OCI-LY3 (cell line): ENCODE data around the gene RINL.
A peak's percentile ranks its signal among the peaks of the same experiment; 100 is the strongest.
"Not testable (repeated sequence)": the region's sequence is repeated elsewhere in the genome, so short reads cannot be mapped to it uniquely, and the experiment has no call there.

Experiments used
- H2AFZ ChIP-seq: fragments of 200-600, 300-600 bp; shearing (Covaris generic); 2 replicates; pipeline ENCODE4 v1.6.0; 2014; ENCODE audit warnings: antibody characterized with exemption, low read depth, low read length
- H3K27ac ChIP-seq: fragments of 200-600, 300-600 bp; sonication (generic); 2 replicates; pipeline ENCODE4 v1.5.1; 2014; ENCODE audit warnings: mild to moderate bottlenecking, low read length, moderate library complexity, mixed read lengths
- H3K27me3 ChIP-seq: fragments of 200-600, 300-600 bp; sonication (generic); 2 replicates; pipeline ENCODE4 v1.6.1; 2014; ENCODE audit warnings: low read depth, low read length, mixed read lengths
- H3K36me3 ChIP-seq: fragments of 200-600, 300-600 bp; sonication (generic); replicated peaks from 2 replicates; pipeline ENCODE3; 2014; ENCODE audit warnings: low read depth, low read length, mixed read lengths
- H3K4me1 ChIP-seq: fragments of 300-600, 200-600 bp; sonication (generic); 2 replicates; pipeline ENCODE4 v1.6.1; 2014; ENCODE audit warnings: low read length, mixed read lengths
- H3K4me2 ChIP-seq: fragments of 200-600, 300-600 bp; sonication (generic); 2 replicates; pipeline ENCODE4 v1.6.1; 2014; ENCODE audit warnings: low read length, mixed read lengths
- H3K4me3 ChIP-seq: fragments of 300-600, 200-600 bp; sonication (generic); 2 replicates; pipeline ENCODE4 v1.5.1; 2014; ENCODE audit warnings: antibody characterized with exemption, mild to moderate bottlenecking, low read length, moderate library complexity
- H3K79me2 ChIP-seq: fragments of 300-600, 200-600 bp; shearing (Covaris generic); 2 replicates; pipeline ENCODE4 v1.6.1; 2014; ENCODE audit warnings: mild to moderate bottlenecking, low read length, mixed read lengths
- H3K9ac ChIP-seq: fragments of 300-600, 200-600 bp; shearing (Covaris generic); 2 replicates; pipeline ENCODE4 v1.6.0; 2014; ENCODE audit warnings: mild to moderate bottlenecking, low read length, moderate library complexity
- H3K9me3 ChIP-seq: fragments of 200-600, 300-600 bp; shearing (Covaris generic); 2 replicates; pipeline ENCODE4 v1.6.1; 2014; ENCODE audit warnings: low read length, mixed read lengths; ENCODE audit not compliant: insufficient read depth
- H4K20me1 ChIP-seq: fragments of 200-600, 300-600 bp; sonication (generic); 2 replicates; pipeline ENCODE4 v1.6.1; 2016; ENCODE audit warnings: low read length, mixed read lengths; ENCODE audit not compliant: insufficient read depth
- EZH2phosphoT487 ChIP-seq: fragments of 200-600 bp; shearing (Covaris generic); IDR thresholded peaks from 2 replicates; pipeline ENCODE4 v1.6.1; 2018; ENCODE audit warnings: antibody characterized with exemption, mixed run types, low read depth
- TF ChIP-seq, protein P1 (sequence below): fragments of 200-600, 300-600 bp; sonication (generic); IDR thresholded peaks from 2 replicates; pipeline ENCODE4 v1.5.1; 2014; ENCODE audit warnings: antibody characterized with exemption, low read length, low read depth

RINL gene

DNA sequence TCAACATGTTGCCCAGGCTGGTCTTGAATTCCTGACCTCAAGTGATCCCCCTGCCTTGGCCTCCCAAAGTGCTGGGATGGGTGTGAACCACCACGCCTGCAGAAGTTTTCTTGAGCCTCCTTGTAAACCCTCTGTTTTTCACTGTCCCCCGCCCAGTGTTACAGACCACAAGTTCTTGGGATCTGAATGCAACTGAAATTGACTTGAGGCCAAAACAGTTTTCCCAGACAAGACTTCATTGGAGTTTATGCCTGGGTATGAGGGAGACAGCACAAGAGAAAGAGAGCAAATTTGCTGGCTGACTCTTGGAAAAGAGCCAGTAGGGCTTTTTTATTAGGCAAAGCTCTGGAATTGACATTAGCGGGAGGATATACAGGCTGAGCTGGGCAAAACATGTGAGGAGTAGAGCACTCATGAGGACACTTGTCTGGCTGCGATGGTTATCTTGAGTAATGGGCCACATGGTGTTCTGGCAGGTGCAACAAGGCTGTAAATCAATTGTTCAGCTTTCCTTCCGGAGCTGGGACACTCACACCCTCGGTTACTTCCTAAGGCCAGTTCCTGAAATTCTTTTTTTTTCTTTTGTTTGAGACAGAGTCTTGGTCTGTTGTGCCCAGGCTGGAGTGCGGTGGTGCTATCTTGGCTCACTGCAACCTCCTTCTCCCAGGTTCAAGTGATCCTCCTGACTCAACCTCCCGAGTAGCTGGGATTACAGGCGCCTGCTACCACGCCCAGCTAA lies 15.6 kb downstream of the RINL start:
- peaks cover 11% of the 10 kb centered on the region; the same call in 1 of the 2 replicates for H3K9me3 ChIP-seq
- H3K9ac ChIP-seq, result no peak overlapping the region
- H3K27ac ChIP-seq, result no peak overlapping the region
- TF ChIP-seq EZH2phosphoT487, result no peak
- TF ChIP-seq, protein P1, sequence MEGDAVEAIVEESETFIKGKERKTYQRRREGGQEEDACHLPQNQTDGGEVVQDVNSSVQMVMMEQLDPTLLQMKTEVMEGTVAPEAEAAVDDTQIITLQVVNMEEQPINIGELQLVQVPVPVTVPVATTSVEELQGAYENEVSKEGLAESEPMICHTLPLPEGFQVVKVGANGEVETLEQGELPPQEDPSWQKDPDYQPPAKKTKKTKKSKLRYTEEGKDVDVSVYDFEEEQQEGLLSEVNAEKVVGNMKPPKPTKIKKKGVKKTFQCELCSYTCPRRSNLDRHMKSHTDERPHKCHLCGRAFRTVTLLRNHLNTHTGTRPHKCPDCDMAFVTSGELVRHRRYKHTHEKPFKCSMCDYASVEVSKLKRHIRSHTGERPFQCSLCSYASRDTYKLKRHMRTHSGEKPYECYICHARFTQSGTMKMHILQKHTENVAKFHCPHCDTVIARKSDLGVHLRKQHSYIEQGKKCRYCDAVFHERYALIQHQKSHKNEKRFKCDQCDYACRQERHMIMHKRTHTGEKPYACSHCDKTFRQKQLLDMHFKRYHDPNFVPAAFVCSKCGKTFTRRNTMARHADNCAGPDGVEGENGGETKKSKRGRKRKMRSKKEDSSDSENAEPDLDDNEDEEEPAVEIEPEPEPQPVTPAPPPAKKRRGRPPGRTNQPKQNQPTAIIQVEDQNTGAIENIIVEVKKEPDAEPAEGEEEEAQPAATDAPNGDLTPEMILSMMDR, result no peak
- H3K4me2 ChIP-seq, result no peak overlapping the region
- H4K20me1 ChIP-seq, result no peaks in the 10 kb centered on the region
- no peak overlapping the region for H2AFZ ChIP-seq
- no peaks in the 10 kb centered on the region for H3K79me2 ChIP-seq
- peaks cover 57% of the 10 kb centered on the region for H3K4me1 ChIP-seq
- H3K27me3 ChIP-seq, result no peaks in the 10 kb centered on the region
- peaks cover 9% of the 10 kb centered on the region for H3K36me3 ChIP-seq
- H3K4me3 ChIP-seq, result no peak overlapping the region

DNA sequence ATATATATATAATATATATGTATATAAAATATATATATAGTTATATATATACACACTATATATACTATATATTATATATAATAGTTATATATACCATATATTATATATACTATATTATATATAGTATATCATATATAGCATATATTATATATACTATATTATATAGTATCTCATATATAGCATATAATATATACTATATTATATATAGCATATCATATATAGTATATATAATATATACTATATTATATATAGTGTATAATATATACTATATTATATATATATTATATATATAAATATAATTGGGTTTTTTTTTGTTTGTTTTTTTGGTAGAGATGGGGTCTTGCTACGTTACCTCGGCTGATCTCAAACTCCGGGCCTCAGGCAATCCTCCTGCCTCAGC lies 16.7 kb downstream of the RINL start:
- no peak overlapping the region for H3K4me2 ChIP-seq
- peaks cover 9% of the 10 kb centered on the region for H3K36me3 ChIP-seq
- no peaks in the 10 kb centered on the region for H3K27me3 ChIP-seq
- TF ChIP-seq, protein P1, result no peak
- no peak for TF ChIP-seq EZH2phosphoT487
- no peak overlapping the region for H3K9ac ChIP-seq
- H4K20me1 ChIP-seq, result no peaks in the 10 kb centered on the region
- no peaks in the 10 kb centered on the region for H3K79me2 ChIP-seq
- H3K4me3 ChIP-seq, result no peak overlapping the region
- H3K4me1 ChIP-seq, result peaks cover 67% of the 10 kb centered on the region
- no peak overlapping the region for H2AFZ ChIP-seq
- peaks cover 16% of the 10 kb centered on the region; the same call in 1 of the 2 replicates for H3K9me3 ChIP-seq
- no peak overlapping the region for H3K27ac ChIP-seq

DNA sequence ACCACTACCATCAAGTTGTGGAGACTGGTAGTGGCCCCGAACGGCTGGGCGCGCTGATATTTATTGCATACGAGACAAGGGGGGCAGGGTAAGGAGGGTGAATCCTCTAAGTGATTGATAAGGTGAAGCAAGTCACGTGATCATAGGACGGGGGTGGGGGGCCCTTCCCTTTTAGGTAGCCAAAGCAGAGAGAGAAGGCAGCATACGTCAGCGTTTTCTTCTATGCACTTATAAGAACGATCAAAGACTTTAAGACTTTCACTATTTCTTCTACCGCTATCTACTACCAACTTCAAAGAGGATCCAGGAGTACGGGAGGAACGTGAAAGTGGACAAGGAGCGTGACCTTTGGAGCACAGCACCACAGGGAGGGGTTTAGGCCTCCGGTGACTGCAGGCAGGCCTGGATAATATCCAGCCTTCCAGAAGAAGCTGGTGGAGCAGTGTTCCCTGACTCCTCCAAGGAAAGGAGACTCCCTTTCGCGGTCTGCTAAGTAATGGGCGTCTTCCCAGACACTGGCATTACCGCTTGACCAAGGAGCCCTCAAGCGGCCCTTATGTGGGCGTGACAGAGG lies 18.4 kb downstream of the RINL start:
- Histone ChIP-seq H3K4me3 (peak overlapping the region; percentile 78), H3K27ac (peak overlapping the region; percentile 64), H2AFZ (peak overlapping the region; percentile 90), H3K4me1 (peaks cover 54% of the 10 kb centered on the region), H3K4me2 (peak overlapping the region; percentile 97), H3K9me3 (peaks cover 10% of the 10 kb centered on the region; the same call in 1 of the 2 replicates), H3K9ac (peak overlapping the region; percentile 74)
- H3K27me3 ChIP-seq, H4K20me1 ChIP-seq, H3K36me3 ChIP-seq, H3K79me2 ChIP-seq: not testable (repeated sequence)

DNA sequence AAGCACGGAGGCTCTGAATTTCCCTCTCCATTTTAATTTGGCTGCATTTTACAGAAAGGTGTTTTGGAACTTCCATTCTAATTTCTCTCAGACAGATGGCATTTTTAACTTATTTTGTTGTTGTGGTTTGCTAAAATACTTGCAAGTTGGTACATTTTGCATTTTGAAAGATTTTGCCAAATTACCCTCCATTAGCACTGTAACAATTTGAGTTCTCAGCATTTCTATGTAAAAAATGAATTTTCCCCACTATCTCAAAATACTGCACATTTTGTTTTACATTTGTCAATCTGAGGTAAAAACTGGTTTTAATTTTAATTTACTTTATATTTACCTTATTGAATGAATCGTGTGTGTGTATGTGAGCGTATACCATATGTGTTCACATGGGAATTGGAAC lies 21.3 kb downstream of the RINL start:
- no peaks in the 10 kb centered on the region for H4K20me1 ChIP-seq
- H3K4me2 ChIP-seq, result peak overlapping the region; percentile 65
- TF ChIP-seq, protein P1, result no peak
- TF ChIP-seq EZH2phosphoT487, result no peak
- no peaks in the 10 kb centered on the region for H3K36me3 ChIP-seq
- peaks cover 43% of the 10 kb centered on the region for H3K4me1 ChIP-seq
- H3K9ac ChIP-seq, result no peak overlapping the region
- H3K9me3 ChIP-seq, result peaks cover 7% of the 10 kb centered on the region; the same call in 1 of the 2 replicates
- no peaks in the 10 kb centered on the region for H3K27me3 ChIP-seq
- H2AFZ ChIP-seq, result no peak overlapping the region; the same call in 1 of the 2 replicates
- no peak overlapping the region for H3K4me3 ChIP-seq
- peak overlapping the region; percentile 37 for H3K27ac ChIP-seq
- peaks cover 12% of the 10 kb centered on the region; the same call in 1 of the 2 replicates for H3K79me2 ChIP-seq

DNA sequence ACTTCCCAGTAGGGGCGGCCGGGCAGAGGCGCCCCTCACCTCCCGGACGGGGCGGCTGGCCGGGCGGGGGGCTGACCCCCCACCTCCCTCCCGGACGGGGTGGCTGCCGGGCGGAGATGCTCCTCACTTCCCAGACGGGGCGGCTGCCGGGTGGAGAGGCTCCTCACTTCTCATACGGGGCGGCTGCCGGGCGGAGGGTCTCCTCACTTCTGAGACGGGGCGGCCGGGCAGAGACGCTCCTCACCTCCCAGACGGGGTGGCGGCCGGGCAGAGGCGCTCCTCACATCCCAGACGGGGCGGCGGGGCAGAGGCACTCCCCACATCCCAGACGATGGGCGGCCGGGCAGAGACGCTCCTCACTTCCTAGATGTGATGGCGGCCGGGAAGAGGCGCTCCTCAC lies 22.3 kb downstream of the RINL start:
- H3K4me2 ChIP-seq, H3K9ac ChIP-seq, H3K36me3 ChIP-seq, H3K4me3 ChIP-seq, H4K20me1 ChIP-seq, H3K27me3 ChIP-seq, H3K27ac ChIP-seq, H3K9me3 ChIP-seq, H2AFZ ChIP-seq: not testable (repeated sequence)
- Histone ChIP-seq H3K79me2 (peaks cover 15% of the 10 kb centered on the region; the same call in 1 of the 2 replicates), H3K4me1 (peaks cover 48% of the 10 kb centered on the region)

DNA sequence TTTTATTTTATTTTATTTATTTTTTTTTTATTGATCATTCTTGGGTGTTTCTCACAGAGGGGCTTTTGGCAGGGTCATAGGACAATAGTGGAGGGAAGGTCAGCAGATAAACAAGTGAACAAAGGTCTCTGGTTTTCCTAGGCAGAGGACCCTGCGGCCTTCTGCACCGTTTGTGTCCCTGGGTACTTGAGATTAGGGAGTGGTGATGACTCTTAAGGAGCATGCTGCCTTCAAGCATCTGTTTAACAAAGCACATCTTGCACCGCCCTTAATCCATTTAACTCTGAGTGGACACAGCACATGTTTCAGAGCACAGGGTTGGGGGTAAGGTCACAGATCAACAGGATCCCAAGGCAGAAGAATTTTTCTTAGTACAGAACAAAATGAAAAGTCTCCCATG lies 23.1 kb downstream of the RINL start:
- H3K4me1 ChIP-seq, result peaks cover 41% of the 10 kb centered on the region

More for the DNA sequence above, 23.1 kb downstream of the RINL start:
- not testable (repeated sequence) for H3K4me2 ChIP-seq, H3K4me3 ChIP-seq, H2AFZ ChIP-seq, H3K27ac ChIP-seq, H3K36me3 ChIP-seq, H3K9me3 ChIP-seq, H3K27me3 ChIP-seq, H4K20me1 ChIP-seq, H3K9ac ChIP-seq
- peaks cover 15% of the 10 kb centered on the region; the same call in 1 of the 2 replicates for H3K79me2 ChIP-seq
